Islet precursor cell (in vitro differentiated cells): ENCODE data around the gene MAN1B1.

ENCODE experiments used
- DNase-seq: peaks from one replicate; pipeline ENCODE4 v3.0.0-alpha.2; 2018

The MAN1B1 gene

GRCh38 chr9:137149363-137149762 lies 62.6 kb downstream of the MAN1B1 start:
- no peak for DNase-seq

- no peak for DNase-seq
These were observed 63.3 kb downstream of the MAN1B1 start for GRCh38 chr9:137149942-137150616.

- peak; percentile 70 for DNase-seq
These were observed 64.1 kb downstream of the MAN1B1 start for GRCh38 chr9:137150617-137151457.

- DNase-seq, result no peak
These were observed 66.1 kb downstream of the MAN1B1 start for GRCh38 chr9:137152844-137153405.

- no peak for DNase-seq
These were observed 70.0 kb downstream of the MAN1B1 start for GRCh38 chr9:137156567-137157375.

GRCh38 chr9:137157618-137158415 lies 71.0 kb downstream of the MAN1B1 start:
- no peak for DNase-seq

- no peak for DNase-seq
These were observed 71.8 kb downstream of the MAN1B1 start for GRCh38 chr9:137158625-137159024.
